Transverse colon (tissue), 3 donors: Measurements from ENCODE around the gene ADGRL4.

Experiments used
- CTCF ChIP-seq, 5 experiments: fragments of 200-600 bp in 3 of 5; fragments of 450-650 bp in 2 of 5; sonication (generic) in 3 of 5; IDR thresholded peaks; 1 replicate in 2 of 5; 2 replicates in 3 of 5; pipeline ENCODE4 v1.5.1; 2016 to 2017; ENCODE audit warnings: antibody characterized with exemption in 5 of 5, inconsistent platforms in 3 of 5, mild to moderate bottlenecking in 2 of 5, moderate library complexity in 1 of 5
- POLR2A ChIP-seq: fragments of 450-650 bp; IDR thresholded peaks from one replicate; pipeline ENCODE4 v1.6.1; 2016; ENCODE audit warnings: antibody characterized with exemption, mild to moderate bottlenecking, moderate library complexity

DNA sequence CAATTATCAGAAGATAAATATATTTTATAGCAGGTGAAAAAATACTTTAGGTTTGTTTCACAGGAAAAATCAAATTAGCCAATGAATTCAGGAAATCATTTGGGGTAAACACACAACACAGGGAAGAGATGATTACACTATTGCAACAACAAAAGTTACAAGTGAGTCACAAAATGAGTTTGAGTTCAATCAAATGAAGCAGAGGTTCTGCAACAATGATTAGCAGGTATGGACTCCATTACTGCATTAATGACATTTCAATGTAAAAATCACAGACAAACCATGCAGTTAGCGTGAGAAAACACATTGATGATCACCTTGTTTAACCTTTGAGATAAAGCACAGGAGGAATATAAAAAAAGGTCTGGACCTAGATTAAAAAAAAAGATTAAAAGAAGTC is 9.7 kb downstream of the ADGRL4 start:
- TF ChIP-seq CTCF (IDR thresholded peaks at IDR 0.05) (no peak), POLR2A (no peak)
